ENCODE measurements around the gene SLC12A7.

DNA sequence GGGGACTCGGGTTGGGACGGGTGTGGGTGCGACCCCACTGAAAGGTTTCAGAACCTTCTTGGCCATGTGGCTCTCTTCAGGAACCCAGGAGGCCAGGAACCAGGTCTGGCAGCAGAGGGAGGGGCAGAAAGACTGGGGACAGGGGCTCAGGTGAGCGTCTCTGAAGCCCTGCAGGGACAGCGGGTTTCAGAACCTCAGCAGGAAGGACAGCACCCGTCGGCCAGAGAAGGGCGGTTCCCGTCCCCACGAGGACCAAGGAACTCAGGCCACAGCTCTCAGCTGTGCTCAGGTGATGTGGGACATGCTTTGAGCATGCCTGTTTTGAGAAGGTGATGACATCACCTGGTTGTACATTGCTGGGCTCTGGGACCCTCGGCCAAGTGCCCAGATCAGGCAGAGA lies 25.7 kb downstream of the SLC12A7 start:
- TF ChIP-seq, protein P1, sequence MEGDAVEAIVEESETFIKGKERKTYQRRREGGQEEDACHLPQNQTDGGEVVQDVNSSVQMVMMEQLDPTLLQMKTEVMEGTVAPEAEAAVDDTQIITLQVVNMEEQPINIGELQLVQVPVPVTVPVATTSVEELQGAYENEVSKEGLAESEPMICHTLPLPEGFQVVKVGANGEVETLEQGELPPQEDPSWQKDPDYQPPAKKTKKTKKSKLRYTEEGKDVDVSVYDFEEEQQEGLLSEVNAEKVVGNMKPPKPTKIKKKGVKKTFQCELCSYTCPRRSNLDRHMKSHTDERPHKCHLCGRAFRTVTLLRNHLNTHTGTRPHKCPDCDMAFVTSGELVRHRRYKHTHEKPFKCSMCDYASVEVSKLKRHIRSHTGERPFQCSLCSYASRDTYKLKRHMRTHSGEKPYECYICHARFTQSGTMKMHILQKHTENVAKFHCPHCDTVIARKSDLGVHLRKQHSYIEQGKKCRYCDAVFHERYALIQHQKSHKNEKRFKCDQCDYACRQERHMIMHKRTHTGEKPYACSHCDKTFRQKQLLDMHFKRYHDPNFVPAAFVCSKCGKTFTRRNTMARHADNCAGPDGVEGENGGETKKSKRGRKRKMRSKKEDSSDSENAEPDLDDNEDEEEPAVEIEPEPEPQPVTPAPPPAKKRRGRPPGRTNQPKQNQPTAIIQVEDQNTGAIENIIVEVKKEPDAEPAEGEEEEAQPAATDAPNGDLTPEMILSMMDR (IDR thresholded peaks at IDR 0.05), result no peak
- no peak for TF ChIP-seq EP300 (IDR thresholded peaks at IDR 0.05)
- no peak for TF ChIP-seq POLR2A (IDR thresholded peaks at IDR 0.05)
